NCI-H345 treated with DMSO at 0.1 percent for 48 hours (cell line): ENCODE data around the gene TOP3A.

Experiments used
- DNase-seq: peaks from one replicate; lab custom pipeline; 2025; ENCODE audit not compliant: unreplicated experiment; lab: John Stamatoyannopoulos, UW

The TOP3A gene

GRCh38 chr17:18256351-18256750, 58.4 kb downstream of the TOP3A start:
- no peak for DNase-seq

- no peak for DNase-seq
Measured at GRCh38 chr17:18254888-18255649, 59.7 kb downstream of the TOP3A start.

GRCh38 chr17:18253947-18254821, 60.6 kb downstream of the TOP3A start:
- DNase-seq = no peak

GRCh38 chr17:18253187-18253884, 61.5 kb downstream of the TOP3A start:
- DNase-seq = no peak

GRCh38 chr17:18252160-18252559, 62.6 kb downstream of the TOP3A start:
- no peak for DNase-seq

- DNase-seq = no peak
Measured at GRCh38 chr17:18251204-18251603, 63.6 kb downstream of the TOP3A start.

GRCh38 chr17:18250708-18251107, 64.1 kb downstream of the TOP3A start:
- DNase-seq = no peak

- peak; percentile 21 for DNase-seq
Measured at GRCh38 chr17:18250259-18250658, 64.5 kb downstream of the TOP3A start.

GRCh38 chr17:18248811-18249210, 66.0 kb downstream of the TOP3A start:
- no peak for DNase-seq

- DNase-seq = peak; percentile 5
Measured at GRCh38 chr17:18248300-18248731, 66.5 kb downstream of the TOP3A start.

- no peak for DNase-seq
Measured at GRCh38 chr17:18247613-18248001, 67.2 kb downstream of the TOP3A start.

GRCh38 chr17:18246880-18247612, 67.7 kb downstream of the TOP3A start:
- peak; percentile 17 for DNase-seq

GRCh38 chr17:18246109-18246725, 68.6 kb downstream of the TOP3A start:
- DNase-seq = no peak

GRCh38 chr17:18245038-18245776, 69.6 kb downstream of the TOP3A start:
- DNase-seq = no peak

GRCh38 chr17:18241229-18241871, 73.4 kb downstream of the TOP3A start:
- DNase-seq = no peak

GRCh38 chr17:18240449-18240848, 74.3 kb downstream of the TOP3A start:
- no peak for DNase-seq

GRCh38 chr17:18238299-18238698, 76.5 kb downstream of the TOP3A start:
- no peak for DNase-seq

GRCh38 chr17:18237461-18237860, 77.3 kb downstream of the TOP3A start:
- DNase-seq = no peak

GRCh38 chr17:18236494-18236893, 78.3 kb downstream of the TOP3A start:
- DNase-seq = no peak
